Inferior parietal cortex (tissue), 1 donor: ENCODE results near the gene EXOG.
"Not testable (repeated sequence)": the region's sequence is repeated elsewhere in the genome, so short reads cannot be mapped to it uniquely, and the experiment has no call there.

Source experiments
- DNase-seq: peaks from one replicate; pipeline ENCODE4 v3.0.0-alpha.2; 2016; ENCODE audit errors: extremely low spot score

The EXOG gene

DNA sequence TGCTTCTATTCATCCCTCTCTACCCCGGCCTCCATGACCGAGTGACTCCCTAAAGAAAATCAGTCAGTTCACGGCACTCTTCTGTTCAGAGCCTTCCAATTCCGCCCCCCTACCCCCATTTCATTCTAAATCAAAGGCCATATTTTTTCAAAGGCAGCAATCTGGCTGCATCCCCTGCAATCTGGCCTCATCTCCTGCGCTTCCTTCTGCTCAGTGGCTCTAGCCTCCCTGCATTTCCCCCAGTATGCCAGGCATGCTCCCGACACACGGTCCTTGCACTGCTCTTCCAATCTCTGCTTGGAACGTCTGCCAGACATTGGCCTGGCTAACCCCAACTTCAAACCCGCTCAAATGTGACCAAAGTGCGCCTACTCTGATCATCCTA, 67.7 kb downstream of the EXOG start:
- DNase-seq: no peak

- DNase-seq: no peak
Observed at GRCh38 chr3:38564631-38565338, 68.6 kb downstream of the EXOG start.

DNA sequence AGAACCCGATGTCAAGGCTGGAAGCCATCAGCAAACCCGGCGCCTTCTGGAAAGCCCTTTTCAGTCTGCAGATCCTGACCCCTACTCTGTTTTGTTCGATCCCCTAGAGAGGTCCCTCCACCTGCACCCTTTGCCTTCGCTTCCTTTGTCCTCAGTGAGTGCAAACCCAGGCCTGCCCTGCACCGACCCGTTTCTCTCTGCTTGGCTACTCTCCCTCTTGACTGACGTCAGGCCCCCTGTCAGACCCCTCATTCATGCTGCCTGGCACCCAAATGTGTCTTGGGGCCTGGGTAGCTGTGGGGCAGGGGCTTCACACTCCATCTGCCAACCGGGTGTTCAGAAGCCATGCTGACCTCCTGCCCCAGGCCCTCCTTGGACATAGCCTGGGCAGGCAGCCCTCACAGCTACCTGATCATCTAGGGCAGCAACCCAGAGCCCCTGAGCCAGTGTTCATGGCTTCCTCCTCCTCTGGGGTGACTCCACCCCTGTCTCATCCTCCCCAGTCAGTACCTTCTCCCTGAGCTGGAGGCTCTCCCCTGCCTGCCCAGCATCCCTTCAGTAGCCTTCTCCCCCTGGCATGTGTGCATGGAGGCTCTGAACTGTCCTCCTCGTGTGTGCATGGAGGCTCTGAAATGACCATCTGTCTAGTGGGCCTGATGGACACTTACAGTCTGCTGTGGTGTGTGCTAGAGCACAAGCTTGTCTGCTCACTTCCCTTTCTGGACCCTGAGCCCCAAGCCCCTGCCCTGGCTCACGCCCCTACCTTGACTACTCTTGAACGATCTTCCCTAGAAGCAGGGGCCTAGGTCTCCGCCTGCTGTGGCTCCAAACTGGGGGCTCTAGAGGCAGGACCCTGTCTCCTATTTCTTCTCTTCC, 69.4 kb downstream of the EXOG start:
- no peak for DNase-seq

GRCh38 chr3:38566215-38566528, 70.0 kb downstream of the EXOG start:
- no peak for DNase-seq

DNA sequence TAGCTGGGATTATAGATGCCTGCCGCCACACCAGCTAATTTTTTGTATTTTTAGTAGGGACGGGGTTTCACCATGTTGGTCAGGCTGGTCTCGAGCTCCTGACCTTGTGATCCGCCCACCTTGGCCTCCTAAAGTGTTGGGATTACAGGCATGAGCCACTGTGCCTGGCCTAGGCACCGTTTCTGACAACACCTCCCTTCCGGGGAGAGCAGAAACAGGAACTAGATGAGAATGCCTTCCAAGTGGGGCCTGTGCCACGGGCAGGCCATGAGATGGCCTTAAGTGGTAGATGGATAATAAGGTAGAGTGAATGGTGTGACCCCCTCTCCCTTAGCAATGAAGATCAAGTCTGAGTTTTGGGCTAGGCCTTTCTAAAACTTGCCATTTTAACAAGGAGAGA, 70.7 kb downstream of the EXOG start:
- not testable (repeated sequence) for DNase-seq

DNA sequence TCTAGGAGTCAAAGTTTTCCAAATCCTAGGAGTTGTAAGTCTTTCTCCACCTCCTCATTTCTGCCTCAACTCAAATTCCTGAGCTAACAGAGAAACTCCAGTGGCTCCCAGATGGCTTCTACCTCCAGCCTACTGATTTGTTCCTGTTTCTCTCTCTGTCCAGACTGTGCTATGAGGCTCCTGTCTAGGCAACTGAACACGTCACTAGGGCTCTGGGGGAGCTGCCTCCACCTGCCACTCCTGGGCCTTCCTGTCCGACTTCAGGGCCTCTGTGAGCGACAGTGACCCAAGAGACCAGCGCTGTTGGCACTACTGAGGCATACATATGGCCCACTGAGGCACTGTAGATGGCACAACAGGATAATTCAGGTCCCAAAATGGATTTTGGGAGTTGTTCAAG, 71.4 kb downstream of the EXOG start:
- no peak for DNase-seq

DNA sequence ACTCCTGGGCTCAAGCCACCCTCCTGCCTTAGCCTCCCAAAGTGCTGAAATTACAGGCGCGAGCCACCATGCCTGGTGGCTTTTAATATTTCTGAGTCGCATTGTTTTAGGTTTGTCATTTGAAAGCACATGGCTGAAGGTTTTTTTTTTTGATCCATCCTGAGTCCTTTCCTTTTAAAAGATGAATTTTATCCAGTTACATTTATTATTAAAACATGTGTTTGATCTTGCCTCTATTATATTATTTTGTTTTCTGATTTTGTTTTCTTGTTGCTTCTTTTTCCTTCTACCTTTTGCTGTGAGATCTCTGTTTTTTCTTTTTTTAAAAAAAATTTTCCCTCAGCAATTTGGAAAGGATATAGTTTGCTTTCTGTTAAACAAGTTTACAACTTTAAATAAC, 77.0 kb downstream of the EXOG start:
- DNase-seq: no peak

GRCh38 chr3:38573556-38573955, 77.4 kb downstream of the EXOG start:
- no peak for DNase-seq

GRCh38 chr3:38574411-38575278, 78.5 kb downstream of the EXOG start:
- no peak for DNase-seq

- DNase-seq: no peak
Observed at GRCh38 chr3:38575279-38575843, 79.2 kb downstream of the EXOG start.
